Measurements from ENCODE around the gene RABEP2. TPM values are rescaled to one million over a fixed set of nuclear protein-coding genes. Genes with fewer than 3 reads are reported as not detected.

The RABEP2 gene
- total RNA-seq, 1 donor from 2014 or later, result 17.7 TPM

- H3K27me3 ChIP-seq (ENCODE audit: low read depth), result no peaks in the 10 kb centered on the region
- no peak for DNase-seq
- no peak for TF ChIP-seq CTCF (IDR thresholded peaks at IDR 0.05; ENCODE audit: borderline replicate concordance)
- H3K4me1 ChIP-seq, result no peaks in the 10 kb centered on the region
- peaks cover 94% of the 10 kb centered on the region for H3K36me3 ChIP-seq
- no peaks in the 10 kb centered on the region for H3K9me3 ChIP-seq (replicated peaks)
- H3K27ac ChIP-seq (replicated peaks), result no peak overlapping the region
- intact Hi-C loops (cut with micrococcal nuclease), result no loop called here
- H3K4me3 ChIP-seq, result no peak overlapping the region
Measured at GRCh38 chr16:28913946-28914724, 10.9 kb downstream of the RABEP2 start.

GRCh38 chr16:28912558-28912957, 12.5 kb downstream of the RABEP2 start:
- no peak overlapping the region for H3K27ac ChIP-seq (replicated peaks)
- H3K4me1 ChIP-seq, result no peaks in the 10 kb centered on the region
- TF ChIP-seq CTCF (IDR thresholded peaks at IDR 0.05; ENCODE audit: borderline replicate concordance), result no peak
- H3K27me3 ChIP-seq (ENCODE audit: low read depth), result no peaks in the 10 kb centered on the region
- H3K9me3 ChIP-seq (replicated peaks), result no peaks in the 10 kb centered on the region
- intact Hi-C loops (cut with micrococcal nuclease), result no loop called here
- no peak for DNase-seq
- peaks cover 96% of the 10 kb centered on the region for H3K36me3 ChIP-seq
- no peak overlapping the region for H3K4me3 ChIP-seq

GRCh38 chr16:28910086-28911031, 14.7 kb downstream of the RABEP2 start:
- Histone ChIP-seq H3K27ac (replicated peaks) (no peak overlapping the region), H3K4me3 (no peak overlapping the region), H3K36me3 (peaks cover 93% of the 10 kb centered on the region)

GRCh38 chr16:28905800-28906372, 19.2 kb downstream of the RABEP2 start:
- no peak for DNase-seq
- intact Hi-C loops (cut with micrococcal nuclease), result no loop called here
- H3K9me3 ChIP-seq (replicated peaks), result no peaks in the 10 kb centered on the region
- H3K4me1 ChIP-seq, result no peaks in the 10 kb centered on the region
- no peak overlapping the region for H3K27ac ChIP-seq (replicated peaks)
- TF ChIP-seq CTCF (IDR thresholded peaks at IDR 0.05; ENCODE audit: borderline replicate concordance), result no peak
- no peak overlapping the region for H3K4me3 ChIP-seq
- no peaks in the 10 kb centered on the region for H3K27me3 ChIP-seq (ENCODE audit: low read depth)
- peaks cover 64% of the 10 kb centered on the region for H3K36me3 ChIP-seq

More at GRCh38 chr16:28910086-28911031, 14.7 kb downstream of the RABEP2 start:
- H3K4me1 ChIP-seq, result no peaks in the 10 kb centered on the region
- intact Hi-C loops (cut with micrococcal nuclease), result no loop called here
- H3K27me3 ChIP-seq (ENCODE audit: low read depth), result no peaks in the 10 kb centered on the region
- no peak for TF ChIP-seq CTCF (IDR thresholded peaks at IDR 0.05; ENCODE audit: borderline replicate concordance)
- no peak for DNase-seq
- no peaks in the 10 kb centered on the region for H3K9me3 ChIP-seq (replicated peaks)

GRCh38 chr16:28905229-28905754, 19.7 kb downstream of the RABEP2 start:
- H3K27ac ChIP-seq (replicated peaks), result no peak overlapping the region
- H3K4me3 ChIP-seq, result no peak overlapping the region
- DNase-seq, result no peak
- H3K36me3 ChIP-seq, result peaks cover 59% of the 10 kb centered on the region
- intact Hi-C loops (cut with micrococcal nuclease), result no loop called here
- H3K4me1 ChIP-seq, result no peaks in the 10 kb centered on the region
- H3K9me3 ChIP-seq (replicated peaks), result no peaks in the 10 kb centered on the region
- H3K27me3 ChIP-seq (ENCODE audit: low read depth), result no peaks in the 10 kb centered on the region
- TF ChIP-seq CTCF (IDR thresholded peaks at IDR 0.05; ENCODE audit: borderline replicate concordance), result no peak
